HEK293 (cell line): Measurements from ENCODE around the gene PXYLP1.

Source experiments
- CTCF ChIA-PET: fragments of 350-600 bp; formaldehyde crosslinking; extraction: SDS; loops from one replicate; lab custom pipeline; 2021; ENCODE audit warnings: antibody characterized with exemption; lab: Yijun Ruan, JAX
- POLR2A ChIA-PET: fragments of 300-600 bp; formaldehyde crosslinking; extraction: SDS; loops from one replicate; lab custom pipeline; 2020; ENCODE audit warnings: antibody characterized with exemption, inconsistent platforms; lab: Yijun Ruan, JAX
- H3K27ac ChIP-seq: fragments of 200-500 bp; sonication (Bioruptor generic); 2 replicates; pipeline ENCODE4 v1.5.1; 2014; ENCODE audit warnings: low read depth, low read length, control low read depth, inconsistent platforms; ENCODE audit errors: extremely low read depth
- H3K36me3 ChIP-seq, 2 experiments: fragments of 200-500 bp in 1 of 2; sonication (Bioruptor generic) in 1 of 2; 1 replicate in 1 of 2; 2 replicates in 1 of 2; pipeline ENCODE4 v1.5.1; 2014 to 2017; ENCODE audit warnings: inconsistent platforms in 2 of 2, low read length in 2 of 2; ENCODE audit not compliant: control insufficient read depth in 2 of 2, insufficient read depth in 1 of 2
- H3K4me1 ChIP-seq: fragments of 200-500 bp; sonication (Bioruptor generic); 2 replicates; pipeline ENCODE4 v1.5.1; 2014; ENCODE audit warnings: mild to moderate bottlenecking, low read length, inconsistent platforms; ENCODE audit not compliant: control insufficient read depth, insufficient read depth
- H3K4me3 ChIP-seq: 2 replicates; pipeline ENCODE4 v1.5.1; 2011; ENCODE audit warnings: low read depth, mild to moderate bottlenecking, control low read depth, low read length, moderate library complexity
- H3K9me3 ChIP-seq: fragments of 200-500 bp; sonication (Bioruptor generic); 2 replicates; pipeline ENCODE4 v1.5.1; 2014; ENCODE audit warnings: low read depth, low read length, inconsistent platforms; ENCODE audit not compliant: control insufficient read depth, insufficient read depth
- HOXC10 ChIP-seq: sonication (generic); formaldehyde crosslinking; IDR thresholded peaks from 2 replicates; pipeline ENCODE4 v1.8.1; 2023; ENCODE audit warnings: mild to moderate bottlenecking, missing genetic modification reagents
- KLF7 ChIP-seq: fragments of 450-650 bp; formaldehyde crosslinking; IDR thresholded peaks from 2 replicates; pipeline ENCODE4 v1.5.1; 2016; ENCODE audit warnings: missing biosample characterization, missing genetic modification characterization, borderline replicate concordance
- OSR2 ChIP-seq: fragments of 450-650 bp; formaldehyde crosslinking; IDR thresholded peaks from 2 replicates; pipeline ENCODE4 v1.5.1; 2016; ENCODE audit warnings: missing biosample characterization, missing genetic modification characterization
- SCRT1 ChIP-seq: fragments of 450-650 bp; formaldehyde crosslinking; IDR thresholded peaks from 2 replicates; pipeline ENCODE4 v1.5.1; 2016; ENCODE audit warnings: missing biosample characterization, missing genetic modification characterization, borderline replicate concordance
- ZFP3 ChIP-seq: fragments of 450-650 bp; formaldehyde crosslinking; IDR thresholded peaks from 2 replicates; pipeline ENCODE4 v1.5.1; 2016; ENCODE audit warnings: low read depth, missing biosample characterization, missing genetic modification characterization
- ZNF112 ChIP-seq: fragments of 450-650 bp; formaldehyde crosslinking; IDR thresholded peaks from 2 replicates; pipeline ENCODE4 v1.5.0; 2017; ENCODE audit warnings: missing biosample characterization, missing genetic modification characterization
- ZNF174 ChIP-seq: fragments of 450-650 bp; formaldehyde crosslinking; IDR thresholded peaks from 2 replicates; pipeline ENCODE4 v1.5.0; 2017; ENCODE audit warnings: missing biosample characterization, mild to moderate bottlenecking, missing genetic modification characterization
- ZNF175 ChIP-seq: fragments of 450-650 bp; formaldehyde crosslinking; IDR thresholded peaks from 2 replicates; pipeline ENCODE4 v1.5.1; 2016; ENCODE audit warnings: missing biosample characterization, missing genetic modification characterization
- ZNF184 ChIP-seq: fragments of 450-650 bp; IDR thresholded peaks from 2 replicates; pipeline ENCODE4 v1.5.1; 2018; ENCODE audit warnings: missing biosample characterization, mild to moderate bottlenecking, missing genetic modification characterization
- ZNF223 ChIP-seq: fragments of 450-650 bp; formaldehyde crosslinking; IDR thresholded peaks from 2 replicates; pipeline ENCODE4 v1.5.1; 2016; ENCODE audit warnings: missing biosample characterization, missing genetic modification characterization
- ZNF280D ChIP-seq: fragments of 450-650 bp; formaldehyde crosslinking; IDR thresholded peaks from 2 replicates; pipeline ENCODE4 v1.5.1; 2016; ENCODE audit warnings: missing biosample characterization, missing genetic modification characterization
- ZNF302 ChIP-seq: fragments of 450-650 bp; formaldehyde crosslinking; IDR thresholded peaks from 2 replicates; pipeline ENCODE4 v1.5.1; 2016; ENCODE audit warnings: missing biosample characterization, missing genetic modification characterization, low read depth
- ZNF341 ChIP-seq: fragments of 450-650 bp; formaldehyde crosslinking; IDR thresholded peaks from 2 replicates; pipeline ENCODE4; 2016; ENCODE audit warnings: low read depth, missing biosample characterization, missing genetic modification characterization
- ZNF398 ChIP-seq: fragments of 450-650 bp; formaldehyde crosslinking; IDR thresholded peaks from 2 replicates; pipeline ENCODE4 v1.5.1; 2017; ENCODE audit warnings: missing biosample characterization, missing genetic modification characterization
- ZNF426 ChIP-seq: fragments of 450-650 bp; formaldehyde crosslinking; IDR thresholded peaks from 2 replicates; pipeline ENCODE4 v1.5.1; 2017; ENCODE audit warnings: missing biosample characterization, missing genetic modification characterization, mild to moderate bottlenecking, inconsistent platforms, moderate library complexity
- ZNF48 ChIP-seq: fragments of 450-650 bp; formaldehyde crosslinking; IDR thresholded peaks from 2 replicates; pipeline ENCODE4 v1.5.1; 2016; ENCODE audit warnings: missing biosample characterization, missing genetic modification characterization
- ZNF514 ChIP-seq: fragments of 450-650 bp; formaldehyde crosslinking; IDR thresholded peaks from 2 replicates; pipeline ENCODE4 v1.5.1; 2016; ENCODE audit warnings: missing biosample characterization, missing genetic modification characterization
- ZNF530 ChIP-seq: fragments of 450-650 bp; formaldehyde crosslinking; IDR thresholded peaks from 2 replicates; pipeline ENCODE4 v1.5.1; 2016; ENCODE audit warnings: low read depth, missing biosample characterization, missing genetic modification characterization
- ZNF544 ChIP-seq: fragments of 450-650 bp; formaldehyde crosslinking; IDR thresholded peaks from 2 replicates; pipeline ENCODE4 v1.5.0; 2017; ENCODE audit warnings: missing biosample characterization, missing genetic modification characterization
- ZNF548 ChIP-seq: fragments of 450-650 bp; formaldehyde crosslinking; IDR thresholded peaks from 2 replicates; pipeline ENCODE4 v1.5.1; 2016; ENCODE audit warnings: missing biosample characterization, missing genetic modification characterization
- ZNF776 ChIP-seq: fragments of 450-650 bp; formaldehyde crosslinking; IDR thresholded peaks from 2 replicates; pipeline ENCODE4 v1.5.0; 2017; ENCODE audit warnings: missing biosample characterization, missing genetic modification characterization, borderline replicate concordance
- ZNF777 ChIP-seq: fragments of 450-650 bp; formaldehyde crosslinking; IDR thresholded peaks from 2 replicates; pipeline ENCODE4 v1.5.1; 2017; ENCODE audit warnings: missing biosample characterization, missing genetic modification characterization, borderline replicate concordance
- ZNF843 ChIP-seq: fragments of 450-650 bp; formaldehyde crosslinking; IDR thresholded peaks from 2 replicates; pipeline ENCODE4 v1.5.1; 2016; ENCODE audit warnings: missing biosample characterization, missing genetic modification characterization
- TF ChIP-seq, protein P1 (sequence below): fragments of 450-650 bp; formaldehyde crosslinking; IDR thresholded peaks from 2 replicates; pipeline ENCODE4 v1.5.1; 2016; ENCODE audit warnings: missing biosample characterization, missing genetic modification characterization

The PXYLP1 gene

DNA sequence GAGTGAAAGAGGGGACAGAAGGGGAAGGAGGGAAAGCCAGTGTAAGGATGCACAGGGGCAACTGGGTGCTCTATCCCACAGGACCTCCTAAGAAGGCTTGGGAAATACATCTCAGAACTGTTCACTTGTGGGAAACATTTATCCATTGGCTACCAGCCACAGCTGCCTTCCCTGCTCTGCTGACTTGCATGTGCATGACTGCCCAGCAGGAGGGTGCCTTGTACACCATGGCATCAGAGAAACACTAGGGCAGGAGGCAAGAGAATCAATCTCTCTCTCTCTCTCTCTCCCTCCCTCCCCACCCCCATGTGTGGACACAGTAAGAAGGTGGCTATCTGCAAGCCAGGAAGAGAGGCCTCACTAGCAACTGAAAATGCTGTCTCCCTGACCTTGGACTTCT, 73.8 kb downstream of the PXYLP1 start:
- POLR2A ChIA-PET, result no interaction called here
- Histone ChIP-seq H3K27ac (no peak overlapping the region), H3K36me3 (no peaks in the 10 kb centered on the region), H3K4me3 (no peak overlapping the region), H3K9me3 (no peaks in the 10 kb centered on the region), H3K4me1 (no peaks in the 10 kb centered on the region)
- CTCF ChIA-PET, result interaction anchor here (0.8 to 2.3 kb wide), 7 partner anchors 8 to 154 kb away, joined by 3 to 16 read pairs (median 8); no protein-coding TSS in a partner anchor
- no peak for TF ChIP-seq ZNF398 (tag by site-specific recombination)
- TF ChIP-seq, protein P1, sequence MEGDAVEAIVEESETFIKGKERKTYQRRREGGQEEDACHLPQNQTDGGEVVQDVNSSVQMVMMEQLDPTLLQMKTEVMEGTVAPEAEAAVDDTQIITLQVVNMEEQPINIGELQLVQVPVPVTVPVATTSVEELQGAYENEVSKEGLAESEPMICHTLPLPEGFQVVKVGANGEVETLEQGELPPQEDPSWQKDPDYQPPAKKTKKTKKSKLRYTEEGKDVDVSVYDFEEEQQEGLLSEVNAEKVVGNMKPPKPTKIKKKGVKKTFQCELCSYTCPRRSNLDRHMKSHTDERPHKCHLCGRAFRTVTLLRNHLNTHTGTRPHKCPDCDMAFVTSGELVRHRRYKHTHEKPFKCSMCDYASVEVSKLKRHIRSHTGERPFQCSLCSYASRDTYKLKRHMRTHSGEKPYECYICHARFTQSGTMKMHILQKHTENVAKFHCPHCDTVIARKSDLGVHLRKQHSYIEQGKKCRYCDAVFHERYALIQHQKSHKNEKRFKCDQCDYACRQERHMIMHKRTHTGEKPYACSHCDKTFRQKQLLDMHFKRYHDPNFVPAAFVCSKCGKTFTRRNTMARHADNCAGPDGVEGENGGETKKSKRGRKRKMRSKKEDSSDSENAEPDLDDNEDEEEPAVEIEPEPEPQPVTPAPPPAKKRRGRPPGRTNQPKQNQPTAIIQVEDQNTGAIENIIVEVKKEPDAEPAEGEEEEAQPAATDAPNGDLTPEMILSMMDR (tag by site-specific recombination), result 0 out of 2 replicates have a peak, but pooled peaks have one; percentile 16
- TF ChIP-seq ZNF530 (tag by site-specific recombination), result no peak

- Histone ChIP-seq H3K4me3 (no peak overlapping the region), H3K36me3 (no peaks in the 10 kb centered on the region), H3K4me1 (no peaks in the 10 kb centered on the region), H3K9me3 (no peaks in the 10 kb centered on the region), H3K27ac (no peak overlapping the region)
- ChIA-PET POLR2A (interaction anchor here (0.7 kb wide), 1 partner anchor 42 kb away, joined by 4 read pairs; no protein-coding TSS in a partner anchor), CTCF (interaction anchor here (0.7 to 1.3 kb wide), 3 partner anchors 26 to 270 kb away, joined by 3 to 4 read pairs (median 3); no protein-coding TSS in a partner anchor)
- no peak for TF ChIP-seq ZNF302 (tag by site-specific recombination)
- TF ChIP-seq ZNF777, result no peak
- no peak for TF ChIP-seq ZNF514 (tag by site-specific recombination)
- no peak for TF ChIP-seq ZNF175 (tag by site-specific recombination)
- no peak for TF ChIP-seq ZNF223 (tag by site-specific recombination)
- no peak for TF ChIP-seq ZNF544
- TF ChIP-seq ZNF280D, result no peak
These were observed 74.7 kb downstream of the PXYLP1 start for GRCh38 chr3:141306276-141306675.

- no peak for TF ChIP-seq ZNF548 (tag by site-specific recombination)
- TF ChIP-seq ZNF112, result no peak
- TF ChIP-seq HOXC10 (CRISPR knock-in tag), result no peak
- TF ChIP-seq ZNF426 (tag by site-specific recombination), result no peak
- TF ChIP-seq ZNF184 (tag by site-specific recombination), result no peak
- TF ChIP-seq ZNF777, result no peak
- no peak for TF ChIP-seq SCRT1 (tag by site-specific recombination)
- TF ChIP-seq ZNF843 (tag by site-specific recombination), result no peak
- no peak for TF ChIP-seq ZNF174 (tag by site-specific recombination)
- no peak for TF ChIP-seq ZNF341 (tag by site-specific recombination)
- no peak for TF ChIP-seq ZFP3 (tag by site-specific recombination)
- no peak for TF ChIP-seq ZNF776 (tag by site-specific recombination)
- no peak for TF ChIP-seq OSR2 (tag by site-specific recombination)
- no peak for TF ChIP-seq KLF7 (tag by site-specific recombination)
- no peak for TF ChIP-seq ZNF48 (tag by site-specific recombination)
- Histone ChIP-seq H3K4me1 (no peaks in the 10 kb centered on the region), H3K9me3 (no peaks in the 10 kb centered on the region), H3K4me3 (no peak overlapping the region), H3K27ac (no peak overlapping the region), H3K36me3 (no peaks in the 10 kb centered on the region)
- POLR2A ChIA-PET, result no interaction called here
- CTCF ChIA-PET, result interaction anchor here (0.7 to 2.1 kb wide), 4 partner anchors 27 to 270 kb away, joined by 3 to 10 read pairs (median 3); no protein-coding TSS in a partner anchor
These were observed 75.3 kb downstream of the PXYLP1 start for GRCh38 chr3:141306922-141307321.
